ENCODE measurements around the gene HGD.
"Not testable (repeated sequence)": the region's sequence is repeated elsewhere in the genome, so short reads cannot be mapped to it uniquely, and the experiment has no call there.

The HGD gene

GRCh38 chr3:120642368-120642948, 39.6 kb downstream of the HGD start:
- in situ Hi-C loops (cut with HindIII; ENCODE audit: low sequenced_read_pairs): no loop called here
- no peak overlapping the region for H3K4me3 ChIP-seq (ENCODE audit: low read depth, low read length)
- peak; percentile 20 for DNase-seq (ENCODE audit: low read depth, low spot score)
- TF ChIP-seq CTCF (IDR thresholded peaks at IDR 0.05; ENCODE audit: low read depth, low read length): no peak

- in situ Hi-C loops (cut with HindIII; ENCODE audit: low sequenced_read_pairs): no loop called here
- H3K4me3 ChIP-seq (ENCODE audit: low read depth, low read length): no peak overlapping the region
- no peak for TF ChIP-seq CTCF (IDR thresholded peaks at IDR 0.05; ENCODE audit: low read depth, low read length)
- DNase-seq (ENCODE audit: low read depth, low spot score): no peak
Observed at GRCh38 chr3:120641696-120642246, 40.3 kb downstream of the HGD start.

- no peak overlapping the region for H3K4me3 ChIP-seq (ENCODE audit: low read depth, low read length)
- in situ Hi-C loops (cut with HindIII; ENCODE audit: low sequenced_read_pairs): no loop called here
- no peak for TF ChIP-seq CTCF (IDR thresholded peaks at IDR 0.05; ENCODE audit: low read depth, low read length)
Observed at GRCh38 chr3:120640231-120640630, 41.8 kb downstream of the HGD start.

GRCh38 chr3:120638820-120639219, 43.2 kb downstream of the HGD start:
- in situ Hi-C loops (cut with HindIII; ENCODE audit: low sequenced_read_pairs); H3K4me3 ChIP-seq (ENCODE audit: low read depth, low read length); DNase-seq (ENCODE audit: low read depth, low spot score): not testable (repeated sequence)

More at GRCh38 chr3:120640231-120640630, 41.8 kb downstream of the HGD start:
- no peak for DNase-seq (ENCODE audit: low read depth, low spot score)

GRCh38 chr3:120637851-120638559, 44.0 kb downstream of the HGD start:
- TF ChIP-seq CTCF (IDR thresholded peaks at IDR 0.05; ENCODE audit: low read depth, low read length): no peak
- no peak overlapping the region for H3K4me3 ChIP-seq (ENCODE audit: low read depth, low read length)
- in situ Hi-C loops (cut with HindIII; ENCODE audit: low sequenced_read_pairs): no loop called here
- DNase-seq (ENCODE audit: low read depth, low spot score): no peak

- TF ChIP-seq CTCF (IDR thresholded peaks at IDR 0.05; ENCODE audit: low read depth, low read length): no peak
- no peak for DNase-seq (ENCODE audit: low read depth, low spot score)
- in situ Hi-C loops (cut with HindIII; ENCODE audit: low sequenced_read_pairs): no loop called here
- H3K4me3 ChIP-seq (ENCODE audit: low read depth, low read length): no peak overlapping the region
Observed at GRCh38 chr3:120636795-120637401, 45.1 kb downstream of the HGD start.

- TF ChIP-seq CTCF (IDR thresholded peaks at IDR 0.05; ENCODE audit: low read depth, low read length): no peak
- no peak for DNase-seq (ENCODE audit: low read depth, low spot score)
- in situ Hi-C loops (cut with HindIII; ENCODE audit: low sequenced_read_pairs): no loop called here
- H3K4me3 ChIP-seq (ENCODE audit: low read depth, low read length): no peak overlapping the region
Observed at GRCh38 chr3:120634539-120634938, 47.5 kb downstream of the HGD start.

Data from astrocyte of the spinal cord (primary cell).